ENCODE results near the gene STOX2.

The STOX2 gene

DNA sequence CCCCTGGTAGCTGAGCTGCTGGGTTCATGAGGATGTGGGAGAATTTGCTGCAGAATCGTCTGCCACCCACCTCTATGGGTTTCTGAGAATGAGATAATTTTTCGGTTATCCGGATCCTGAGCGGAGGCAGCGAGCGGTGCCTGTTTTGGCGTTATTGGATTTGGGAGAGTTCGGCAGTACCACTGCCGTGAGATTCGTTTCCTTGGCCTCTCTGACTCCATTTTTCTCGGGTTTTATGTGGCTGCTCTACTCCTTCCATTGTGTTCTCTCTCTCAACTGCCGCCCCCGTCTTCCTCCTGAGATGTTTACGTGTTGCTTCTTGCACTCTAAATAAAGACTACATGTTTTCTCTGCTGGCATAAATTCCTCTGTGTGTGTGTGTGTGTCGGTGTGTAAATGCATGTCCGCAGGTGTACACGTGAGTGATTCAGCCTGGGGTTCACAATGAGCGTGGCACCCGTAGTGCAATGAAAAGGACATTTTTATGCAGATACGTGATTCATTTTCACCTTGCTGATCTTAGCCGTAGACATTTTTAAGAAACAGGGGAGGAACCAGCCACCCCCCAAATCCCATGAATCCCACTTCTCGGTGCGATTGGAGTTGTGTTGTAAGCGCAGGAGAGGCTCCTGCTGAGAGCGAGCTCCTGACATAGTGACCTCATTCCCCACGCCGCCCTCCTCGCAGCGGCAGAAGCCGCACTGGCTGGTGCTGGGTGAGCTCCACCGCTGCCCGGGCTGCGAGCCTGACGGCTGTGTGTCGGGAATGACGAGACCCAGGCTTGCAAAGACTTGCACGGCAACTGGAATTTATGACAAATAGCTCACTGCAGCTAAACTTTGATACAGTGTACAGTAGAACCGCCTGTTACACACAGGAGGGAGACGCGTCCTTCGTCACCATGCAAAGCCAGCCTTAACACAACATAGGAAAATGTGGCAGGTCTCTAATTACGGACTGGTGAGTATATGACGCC lies 82.2 kb downstream of the STOX2 start:
- peak; percentile 74 for DNase-seq (ENCODE audit: low spot score)

DNA sequence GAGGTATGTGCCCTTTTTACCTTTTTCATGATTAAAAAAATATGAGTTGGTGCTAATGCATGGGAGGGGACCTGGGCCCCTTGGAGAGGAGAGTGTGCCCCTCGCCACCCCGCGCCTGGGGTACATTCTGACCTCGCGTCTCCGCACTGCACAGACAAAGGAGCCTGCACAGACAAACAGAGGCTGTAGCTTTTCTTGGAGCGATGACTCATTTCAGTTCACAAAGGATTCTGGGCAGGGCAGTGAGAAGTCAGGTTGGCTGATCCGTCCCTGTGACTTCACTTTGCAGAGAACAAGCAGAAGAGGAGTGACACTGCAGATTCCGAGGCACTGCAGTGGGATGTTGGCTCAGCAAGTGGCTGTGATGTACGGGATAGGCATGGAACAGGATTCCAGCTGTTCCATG lies 82.9 kb downstream of the STOX2 start:
- peak; percentile 82 for DNase-seq (ENCODE audit: low spot score)

DNA sequence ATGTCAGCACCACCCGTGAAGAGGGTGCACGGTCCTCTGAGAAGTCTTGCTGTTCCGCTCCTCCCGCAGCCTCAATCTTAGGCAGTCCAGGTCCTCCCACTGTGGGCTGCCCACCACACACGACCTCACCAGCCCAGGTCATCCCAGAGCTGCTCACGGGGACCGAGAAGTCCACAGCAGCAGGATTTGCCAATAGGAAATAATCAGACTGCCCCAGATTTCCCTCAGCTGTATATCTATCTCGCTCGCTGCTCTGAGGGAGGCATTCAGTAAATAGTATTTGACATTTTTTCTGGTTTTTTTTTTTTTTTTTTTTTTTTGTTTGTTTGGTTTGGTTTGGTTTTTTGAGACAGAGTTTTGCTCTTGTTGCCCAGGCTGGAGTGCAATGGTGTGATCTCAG lies 83.8 kb downstream of the STOX2 start:
- no peak for DNase-seq (ENCODE audit: low spot score)

DNA sequence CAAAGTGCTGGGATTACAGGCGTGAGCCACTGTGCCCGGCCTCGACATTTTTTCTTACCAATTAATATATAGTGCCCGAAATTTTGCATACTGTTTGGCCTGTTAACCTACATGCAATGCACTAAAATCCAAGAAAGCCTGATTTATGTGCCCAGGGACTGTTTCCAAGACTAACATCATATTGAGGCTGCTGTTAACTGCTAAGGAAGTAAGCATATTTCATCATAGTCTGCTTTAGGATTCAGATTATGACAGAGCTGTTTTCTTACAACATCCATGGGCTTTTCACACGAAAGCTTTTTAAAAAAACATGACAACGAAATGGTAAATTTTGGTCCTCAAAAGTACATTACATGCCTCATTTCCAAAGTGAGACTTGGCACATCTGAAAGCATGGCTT lies 84.4 kb downstream of the STOX2 start:
- no peak for DNase-seq (ENCODE audit: low spot score)

DNA sequence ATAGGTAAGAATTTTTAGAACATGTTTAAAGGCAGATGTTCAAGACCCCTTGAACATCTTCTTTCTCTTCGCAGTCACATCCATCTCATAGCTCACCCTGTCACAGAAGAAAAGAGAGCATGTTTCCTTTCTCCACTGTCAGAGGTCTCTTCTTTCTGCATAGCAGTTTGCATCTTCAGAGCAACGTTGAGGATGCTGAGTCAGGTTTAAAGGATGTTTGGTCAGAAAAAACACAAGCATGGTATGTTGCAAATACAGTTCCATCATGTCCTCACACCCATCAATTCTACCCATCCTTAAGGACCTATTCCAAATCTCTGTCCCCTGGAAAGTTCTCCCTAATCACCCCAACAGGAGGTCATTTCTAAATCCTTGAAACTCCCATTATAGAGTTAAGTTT lies 84.8 kb downstream of the STOX2 start:
- DNase-seq (ENCODE audit: low spot score): no peak

GRCh38 chr4:183993676-183994075 lies 88.6 kb downstream of the STOX2 start:
- DNase-seq (ENCODE audit: low spot score): no peak

DNA sequence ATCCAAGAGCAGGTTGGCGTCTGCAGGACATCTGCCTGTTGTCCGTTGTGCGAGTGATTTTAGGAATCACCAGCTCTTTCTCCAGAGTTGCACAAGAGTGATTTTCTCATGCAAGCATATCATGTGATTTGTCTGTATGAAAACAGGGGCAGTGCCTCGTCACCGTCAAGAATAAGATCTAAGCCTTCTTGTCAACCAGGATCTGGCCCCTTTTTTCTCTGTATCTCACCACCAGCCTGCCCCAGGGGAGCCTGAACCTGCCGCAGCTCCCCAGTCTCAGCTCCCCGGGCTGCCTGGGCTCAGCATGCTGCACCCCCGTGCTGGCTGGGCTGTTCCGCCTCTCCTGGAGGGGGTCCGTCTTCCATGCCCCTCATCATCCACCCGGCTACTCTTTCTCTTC lies 90.5 kb downstream of the STOX2 start:
- no peak for DNase-seq (ENCODE audit: low spot score)

- peak; percentile 62 for DNase-seq (ENCODE audit: low spot score)
Observed at GRCh38 chr4:183996868-183997267, 91.8 kb downstream of the STOX2 start.

- no peak for DNase-seq (ENCODE audit: low spot score)
Observed at GRCh38 chr4:183999435-183999834, 94.3 kb downstream of the STOX2 start.

DNA sequence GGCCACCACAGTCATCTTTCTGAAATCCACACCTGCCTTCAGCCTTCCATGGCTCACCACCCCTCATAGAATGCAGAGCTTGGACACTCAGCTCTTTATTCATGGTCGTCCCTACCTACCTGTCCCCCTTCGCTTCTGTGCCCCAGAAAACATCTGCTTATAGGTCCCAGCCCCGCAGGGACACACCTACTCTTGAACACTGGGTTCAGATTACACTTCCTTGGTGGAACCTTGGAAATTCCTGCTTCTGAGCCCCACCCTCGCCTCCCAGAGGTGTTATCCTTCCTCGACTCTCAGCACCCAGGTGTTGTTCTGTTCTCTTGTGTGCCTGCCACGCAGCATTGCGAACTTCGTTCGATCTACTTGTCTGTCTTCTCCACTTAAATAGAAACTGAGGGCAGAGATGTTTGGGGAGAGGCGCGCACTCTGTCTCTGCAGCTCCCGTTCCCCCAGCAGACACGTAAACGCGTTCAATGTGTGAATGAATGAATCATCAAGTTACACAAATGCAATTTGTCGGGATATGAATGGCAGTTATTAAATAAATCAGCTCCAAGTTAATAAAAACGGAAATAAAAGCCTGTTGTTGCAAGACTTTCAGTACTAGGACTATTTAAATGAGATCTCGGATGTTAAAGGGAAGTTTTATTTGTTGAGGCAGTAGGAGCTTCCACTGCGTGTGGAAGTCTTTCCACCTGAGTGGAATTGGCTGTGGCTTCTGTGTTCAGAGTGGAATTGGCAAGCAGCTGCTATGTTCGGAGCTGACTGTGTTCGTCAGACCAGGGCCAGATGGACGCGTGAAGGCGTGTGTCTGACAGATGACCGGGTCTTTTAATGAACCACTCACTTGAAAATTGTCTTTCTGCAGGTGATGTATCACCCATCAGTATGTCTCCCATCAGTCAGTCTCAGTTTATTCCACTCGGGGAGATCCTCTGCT lies 95.6 kb downstream of the STOX2 start:
- no peak for DNase-seq (ENCODE audit: low spot score)

DNA sequence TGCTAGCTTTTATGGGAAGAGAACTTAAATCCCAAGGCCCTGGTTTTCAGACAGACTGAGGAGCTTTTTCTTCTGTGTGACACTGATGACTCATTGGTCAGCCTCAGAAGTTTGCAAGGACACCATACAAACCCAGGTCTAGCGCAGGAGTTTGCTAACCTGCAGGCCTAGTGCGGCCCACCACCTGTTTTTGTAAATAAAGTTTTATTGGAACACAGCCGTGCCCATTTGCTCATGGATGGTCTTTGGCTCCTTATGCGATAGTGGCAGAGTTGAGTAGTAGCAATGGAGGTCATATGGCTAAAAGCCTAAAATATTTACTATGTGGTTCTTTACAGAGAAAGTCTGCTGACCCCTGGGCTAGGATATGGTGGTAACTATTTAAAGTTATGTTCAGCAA lies 98.3 kb downstream of the STOX2 start:
- no peak for DNase-seq (ENCODE audit: low spot score)

DNA sequence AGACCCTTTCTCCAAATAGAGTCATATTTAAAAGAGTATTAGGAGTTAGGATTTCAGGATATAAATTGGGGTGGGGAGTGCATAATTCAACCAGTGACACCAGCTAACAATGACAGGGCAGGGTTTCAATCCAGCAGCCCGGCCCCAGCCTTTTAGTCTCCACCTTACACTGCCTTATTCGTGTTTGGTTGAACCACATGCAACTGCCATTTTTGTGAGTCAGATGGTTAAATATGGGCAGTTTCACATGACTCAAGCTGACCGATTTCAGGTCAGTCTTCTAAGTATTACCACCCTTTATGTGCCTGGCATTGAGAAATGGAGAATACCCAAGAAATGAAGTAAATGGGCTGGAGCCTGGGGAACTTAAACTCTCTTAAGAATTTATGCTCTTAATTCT lies 102.8 kb downstream of the STOX2 start:
- peak; percentile 22 for DNase-seq (ENCODE audit: low spot score)

GRCh38 chr4:184010696-184011095 lies 105.6 kb downstream of the STOX2 start:
- DNase-seq (ENCODE audit: low spot score): no peak

DNA sequence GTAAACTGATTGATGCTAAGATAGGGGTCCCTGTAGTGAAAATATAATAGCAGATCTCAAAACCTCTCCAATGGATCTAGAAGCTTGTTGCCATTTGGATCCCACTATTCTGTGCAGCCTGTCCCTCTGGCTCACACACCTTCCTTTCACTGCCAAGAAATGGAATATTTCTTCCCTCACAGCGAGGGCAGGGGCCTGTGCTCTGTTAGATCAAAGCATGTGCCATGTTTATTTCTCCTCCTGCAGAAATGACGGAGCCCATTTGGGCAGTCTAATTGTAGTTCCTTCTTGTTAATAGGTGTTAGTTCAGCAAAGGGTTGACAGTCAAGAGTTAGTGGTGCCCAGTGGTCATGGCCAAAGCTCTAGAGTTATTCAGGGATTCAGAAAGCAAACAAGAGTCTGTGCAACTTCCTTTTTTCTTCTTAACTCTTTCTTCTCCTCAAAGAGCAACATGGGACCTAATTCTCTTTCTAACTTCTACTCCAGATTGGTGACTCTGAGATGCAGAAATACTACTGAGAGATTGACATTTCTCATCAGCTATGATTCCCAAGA lies 106.8 kb downstream of the STOX2 start:
- DNase-seq (ENCODE audit: low spot score): no peak

- DNase-seq (ENCODE audit: low spot score): no peak
Observed at GRCh38 chr4:184012937-184013336, 107.8 kb downstream of the STOX2 start.

- DNase-seq (ENCODE audit: low spot score): no peak
Observed at GRCh38 chr4:184014301-184014700, 109.2 kb downstream of the STOX2 start.

DNA sequence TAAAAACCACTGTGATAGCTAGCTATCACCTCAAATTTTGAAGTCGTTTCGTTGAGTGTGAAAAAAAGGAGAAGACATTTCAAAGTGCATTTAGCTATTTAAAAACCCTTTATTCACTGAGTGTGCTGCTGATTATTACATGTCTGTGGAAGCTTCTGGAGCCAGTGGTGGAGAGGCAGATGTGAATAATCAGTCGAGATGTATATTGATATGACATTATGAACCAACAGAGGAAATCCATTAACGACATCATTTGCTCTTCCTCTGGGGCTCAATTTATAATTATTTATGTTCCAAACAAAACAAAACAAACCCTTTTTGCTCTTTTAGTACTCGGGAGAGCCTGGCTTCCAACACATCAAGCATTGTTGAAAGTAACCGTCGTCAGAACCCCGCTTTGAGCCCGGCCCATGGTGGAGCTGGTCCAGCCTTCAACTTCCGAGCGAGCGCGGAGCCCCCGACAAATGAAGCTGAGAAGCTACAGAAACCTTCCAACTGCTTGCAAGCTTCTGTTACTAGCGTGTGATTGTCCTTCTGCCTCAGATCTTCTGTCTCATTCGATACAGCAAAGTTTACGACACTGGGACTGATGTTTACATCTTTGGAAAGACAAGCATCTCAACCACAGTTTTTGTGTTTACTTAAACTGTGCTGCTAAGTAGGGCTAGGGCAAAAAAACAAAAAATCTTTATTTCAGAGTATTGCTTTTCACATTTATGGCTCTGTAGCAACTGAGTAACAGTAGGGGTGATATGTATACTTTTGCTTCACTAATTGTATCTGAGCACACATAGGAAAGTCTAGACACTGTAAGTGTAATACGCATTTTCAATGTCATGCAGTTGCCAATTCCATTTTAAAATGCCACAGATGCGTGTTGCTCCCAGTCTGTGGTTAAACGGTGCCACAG lies 111.9 kb downstream of the STOX2 start:
- DNase-seq (ENCODE audit: low spot score): no peak

DNA sequence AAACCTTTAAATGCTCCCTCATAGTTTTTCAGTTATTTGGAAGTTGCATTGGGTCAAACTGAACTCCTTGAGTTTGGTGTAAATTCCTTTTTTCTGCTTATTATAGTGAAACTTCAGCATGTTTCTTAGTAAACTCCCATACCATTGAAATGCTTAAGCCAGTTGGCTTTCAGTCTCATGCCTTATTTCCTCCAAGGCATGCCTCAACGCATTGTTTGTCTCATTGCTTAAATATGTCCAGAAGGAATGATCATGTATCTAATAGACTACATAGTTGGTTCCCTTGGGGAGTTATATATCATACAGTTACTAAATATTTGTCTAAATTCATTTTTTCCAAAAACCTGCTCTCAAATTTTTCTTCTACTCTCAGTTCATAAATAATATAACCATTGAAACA lies 114.0 kb downstream of the STOX2 start:
- no peak for DNase-seq (ENCODE audit: low spot score)

GRCh38 chr4:184019667-184020623 lies 114.8 kb downstream of the STOX2 start:
- DNase-seq (ENCODE audit: low spot score): no peak

DNA sequence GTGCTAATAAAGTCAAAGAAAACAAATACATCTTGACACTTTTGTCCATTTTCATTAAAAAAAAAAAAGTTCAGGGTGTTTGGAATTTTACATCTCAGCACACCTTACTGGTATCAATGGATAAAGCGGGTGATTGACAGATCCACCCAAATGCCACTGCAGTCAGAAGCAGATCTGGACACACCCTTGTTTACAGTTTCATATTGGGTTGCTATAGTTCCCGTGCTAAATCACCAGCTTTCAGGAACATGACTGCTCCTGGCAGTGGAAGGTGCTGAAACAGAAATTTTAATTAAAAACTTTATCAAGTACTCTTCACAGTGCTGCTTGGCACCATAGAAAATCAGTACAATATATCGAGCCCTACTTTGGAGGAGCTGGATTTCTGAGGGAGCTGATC lies 116.3 kb downstream of the STOX2 start:
- no peak for DNase-seq (ENCODE audit: low spot score)

Measured in hepatic stellate cell (primary cell).